NT2/D1 (cell line): Measurements from ENCODE around the gene SRGAP2B.
"Not testable (repeated sequence)": the region's sequence is repeated elsewhere in the genome, so short reads cannot be mapped to it uniquely, and the experiment has no call there.

ENCODE experiments used
- DNase-seq: peaks from one replicate; pipeline ENCODE4 v3.0.0-alpha.2; 2011; ENCODE audit warnings: low read depth, low spot score
- H3K27me3 ChIP-seq: 2 replicates; pipeline ENCODE4 v1.6.0; 2011; ENCODE audit warnings: mild to moderate bottlenecking; ENCODE audit not compliant: insufficient read length, insufficient read depth
- H3K36me3 ChIP-seq: 2 replicates; pipeline ENCODE4 v1.6.1; 2011; ENCODE audit warnings: mild to moderate bottlenecking, low read length, mixed read lengths; ENCODE audit not compliant: insufficient read depth, insufficient read length
- H3K4me1 ChIP-seq: 2 replicates; pipeline ENCODE4 v1.5.1; 2011; ENCODE audit not compliant: insufficient read depth, insufficient read length
- H3K4me3 ChIP-seq: 2 replicates; pipeline ENCODE4 v1.5.1; 2011; ENCODE audit warnings: low read depth; ENCODE audit not compliant: insufficient read length
- H3K9ac ChIP-seq: 2 replicates; pipeline ENCODE4 v1.6.0; 2011; ENCODE audit warnings: low read depth; ENCODE audit not compliant: insufficient read length
- H3K9me3 ChIP-seq: 2 replicates; pipeline ENCODE4 v1.5.1; 2011; ENCODE audit warnings: mild to moderate bottlenecking, low read length; ENCODE audit not compliant: insufficient read depth

The SRGAP2B gene

DNA sequence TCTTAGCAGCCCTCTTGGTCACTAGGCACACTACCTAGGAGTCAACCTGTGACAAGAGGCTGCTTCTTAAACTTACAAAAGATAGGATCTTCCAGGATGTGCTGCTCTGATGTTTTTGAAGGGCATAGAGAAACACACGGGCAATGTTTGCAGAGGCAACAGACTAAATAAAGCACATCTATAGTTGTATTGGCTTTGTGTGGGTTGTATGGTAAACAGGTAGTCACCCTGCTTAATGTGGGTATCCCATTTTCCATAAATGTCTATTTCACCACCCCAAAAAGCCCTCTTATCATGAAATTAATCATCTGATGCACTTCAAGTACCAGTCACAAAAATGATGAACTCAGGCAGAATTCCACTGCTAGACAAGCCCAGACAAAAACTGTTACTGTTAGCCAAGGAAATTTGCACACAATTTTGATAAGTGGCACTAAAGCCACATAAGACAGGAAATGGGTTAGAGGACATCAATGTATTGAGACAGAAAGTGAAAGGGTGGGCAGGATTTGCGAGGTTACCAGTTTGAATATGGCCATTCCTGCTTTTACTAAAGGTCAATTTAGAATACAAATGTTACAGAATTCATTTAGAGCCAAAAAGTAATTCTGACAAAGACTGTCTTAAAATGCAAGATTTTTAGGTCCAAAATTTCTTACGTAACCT, 205.5 kb downstream of the SRGAP2B start:
- H3K27me3 ChIP-seq, DNase-seq, H3K9me3 ChIP-seq, H3K36me3 ChIP-seq, H3K4me3 ChIP-seq, H3K9ac ChIP-seq, H3K4me1 ChIP-seq: not testable (repeated sequence)

DNA sequence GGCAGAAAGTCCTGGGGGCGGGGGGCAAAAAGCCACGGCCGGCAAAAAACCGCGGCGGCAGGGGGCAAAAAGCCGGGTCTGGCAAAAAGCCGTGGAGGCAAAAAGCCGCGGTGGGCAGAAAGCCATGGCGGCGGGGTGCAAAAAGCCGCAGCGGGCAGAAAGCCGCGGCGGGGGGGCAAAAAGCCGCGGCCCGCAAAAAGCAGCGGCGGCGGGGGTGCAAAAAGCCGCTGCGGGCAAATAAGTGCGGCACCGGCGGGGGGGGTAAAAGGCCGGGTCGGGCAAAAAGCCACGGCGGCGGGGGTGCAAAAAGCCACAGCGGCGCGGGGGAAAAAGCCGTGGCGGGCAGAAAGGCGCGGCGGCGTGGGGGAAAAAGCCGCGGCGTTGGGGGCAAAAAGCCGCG, 212.1 kb downstream of the SRGAP2B start:
- not testable (repeated sequence) for H3K27me3 ChIP-seq, H3K4me1 ChIP-seq, H3K9me3 ChIP-seq, H3K36me3 ChIP-seq, DNase-seq, H3K9ac ChIP-seq
- peak overlapping the region; percentile 15 for H3K4me3 ChIP-seq

DNA sequence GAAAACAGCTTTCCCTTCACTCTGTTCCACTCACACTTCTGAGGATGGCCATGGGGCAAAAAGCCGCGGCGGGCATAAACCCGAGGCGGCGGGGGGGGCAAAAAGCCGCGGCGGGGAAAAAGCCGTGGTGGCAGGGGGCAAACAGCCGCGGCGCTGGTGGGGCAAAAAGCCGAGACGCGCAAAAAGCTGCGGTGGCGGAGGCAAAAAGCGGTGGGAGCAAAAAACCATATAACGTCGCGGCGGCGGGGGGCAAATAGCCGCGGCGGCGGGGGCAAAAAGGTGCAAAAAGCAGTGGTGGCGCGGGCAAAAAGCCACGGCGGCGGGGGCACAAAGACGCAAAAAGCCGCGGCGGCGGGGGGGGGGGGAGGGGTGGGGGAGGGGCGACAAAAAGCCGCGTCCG, 212.8 kb downstream of the SRGAP2B start:
- H3K27me3 ChIP-seq, DNase-seq, H3K4me1 ChIP-seq, H3K36me3 ChIP-seq, H3K9ac ChIP-seq, H3K4me3 ChIP-seq, H3K9me3 ChIP-seq: not testable (repeated sequence)

DNA sequence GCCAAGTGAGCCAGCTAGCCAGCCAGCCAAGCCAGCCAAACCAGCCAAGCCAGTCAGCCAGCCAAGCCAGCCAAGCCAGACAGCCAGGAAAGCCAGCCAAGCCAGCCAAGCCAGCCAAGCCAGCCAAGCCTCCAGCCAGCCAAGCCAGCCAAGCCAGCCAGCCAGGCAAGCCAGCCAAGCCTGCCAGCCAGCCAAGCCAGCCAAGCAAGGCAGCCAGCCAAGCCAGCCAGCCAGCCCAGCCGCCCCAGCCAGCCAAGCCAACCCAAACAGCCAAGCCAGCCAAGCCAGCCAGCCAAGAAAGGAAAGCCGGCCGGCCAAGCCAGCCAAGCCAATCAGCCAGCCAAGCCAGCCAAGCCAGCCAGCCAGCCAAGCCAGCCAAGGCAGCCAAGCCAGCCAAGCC, 236.5 kb downstream of the SRGAP2B start:
- DNase-seq, H3K4me1 ChIP-seq, H3K9me3 ChIP-seq, H3K27me3 ChIP-seq, H3K9ac ChIP-seq, H3K4me3 ChIP-seq, H3K36me3 ChIP-seq: not testable (repeated sequence)
